Stimulated activated CD4-positive, alpha-beta T cell treated with anti-CD3 and anti-CD28 coated beads, Interleukin-1b, Interleukin-23, amount 100 ng/mL, for 4 hours (primary cell): ENCODE measurements around the gene APOA4.
"Not testable (repeated sequence)": the region's sequence is repeated elsewhere in the genome, so short reads cannot be mapped to it uniquely, and the experiment has no call there.

ENCODE experiments used
- DNase-seq, 2 donors: peaks; one replicate each; pipeline ENCODE4 v3.0.0-alpha.2; 2020; ENCODE audit warnings: low read depth in 2 of 2

Gene APOA4

DNA sequence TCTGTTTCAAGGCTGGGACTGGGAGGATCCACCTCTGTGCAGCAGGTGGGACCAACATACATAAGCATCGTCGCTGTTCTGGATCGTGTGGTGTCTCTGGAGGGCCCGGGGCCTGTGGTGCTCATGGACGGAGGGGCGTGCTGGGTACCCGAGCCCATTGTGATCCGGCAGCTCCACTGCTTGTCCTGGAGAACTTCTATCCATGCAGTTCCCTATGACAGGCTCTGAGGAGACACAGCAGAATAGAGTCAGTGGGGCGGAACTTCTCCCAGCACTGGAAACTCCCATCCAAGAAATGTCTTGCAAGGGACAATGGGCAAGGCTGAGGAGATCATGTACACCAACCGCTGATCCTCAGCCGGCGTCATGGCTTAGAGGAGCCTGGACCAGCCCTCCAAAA lies 26.0 kb upstream of the APOA4 start:
- DNase-seq, result no peak

- DNase-seq, result no peak
Measured at GRCh38 chr11:116847612-116848011, 24.5 kb upstream of the APOA4 start.

GRCh38 chr11:116844722-116845121 lies 21.6 kb upstream of the APOA4 start:
- no peak for DNase-seq

DNA sequence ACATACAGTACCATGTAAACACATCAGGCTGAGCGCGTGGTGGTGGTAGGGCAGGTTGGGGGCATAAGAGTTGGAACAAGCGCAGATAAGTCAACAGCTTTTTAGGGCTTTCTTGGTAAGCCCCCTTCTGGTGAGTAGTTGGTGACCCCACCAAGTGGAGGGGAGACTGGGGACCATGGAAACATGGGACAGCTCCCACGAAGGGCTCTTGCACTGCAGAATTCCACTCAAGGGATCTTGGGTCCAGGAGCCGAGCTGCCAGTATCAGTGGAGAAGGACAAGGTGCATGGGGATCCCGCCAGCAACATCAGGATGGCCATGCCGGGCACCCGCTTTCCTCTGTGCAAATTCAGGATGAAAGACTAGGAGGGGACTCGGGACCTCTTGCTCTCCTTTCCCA lies 20.6 kb upstream of the APOA4 start:
- DNase-seq, result no peak

GRCh38 chr11:116842909-116843308 lies 19.8 kb upstream of the APOA4 start:
- no peak for DNase-seq

- no peak for DNase-seq
Measured at GRCh38 chr11:116842117-116842516, 19.0 kb upstream of the APOA4 start.

DNA sequence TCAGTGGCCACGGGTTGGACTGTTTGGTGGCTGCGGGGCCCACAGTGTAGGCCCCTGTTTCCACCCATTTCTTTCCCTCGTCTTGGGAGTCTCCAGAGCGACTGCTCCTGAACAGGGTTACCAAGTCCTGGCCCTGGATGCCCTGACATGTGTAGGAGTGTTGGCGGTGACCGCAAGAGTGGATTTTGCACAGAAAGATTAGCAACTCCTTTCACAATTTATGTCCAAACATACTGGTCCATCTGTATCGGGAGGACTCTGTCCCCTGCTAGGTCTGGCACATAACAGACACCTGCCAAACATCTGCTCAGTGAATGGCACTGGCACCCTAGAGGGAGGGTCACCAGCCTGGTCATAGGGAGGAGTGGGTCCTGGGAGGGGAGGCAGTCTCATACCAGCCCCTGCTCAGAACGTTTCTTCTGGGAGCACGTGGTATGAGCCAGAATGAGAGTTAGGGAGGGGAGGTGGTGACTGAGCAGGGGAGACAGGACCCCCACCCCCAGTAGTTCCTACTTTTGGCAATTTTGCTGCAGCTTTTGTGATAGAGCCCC lies 17.7 kb upstream of the APOA4 start:
- no peak for DNase-seq

DNA sequence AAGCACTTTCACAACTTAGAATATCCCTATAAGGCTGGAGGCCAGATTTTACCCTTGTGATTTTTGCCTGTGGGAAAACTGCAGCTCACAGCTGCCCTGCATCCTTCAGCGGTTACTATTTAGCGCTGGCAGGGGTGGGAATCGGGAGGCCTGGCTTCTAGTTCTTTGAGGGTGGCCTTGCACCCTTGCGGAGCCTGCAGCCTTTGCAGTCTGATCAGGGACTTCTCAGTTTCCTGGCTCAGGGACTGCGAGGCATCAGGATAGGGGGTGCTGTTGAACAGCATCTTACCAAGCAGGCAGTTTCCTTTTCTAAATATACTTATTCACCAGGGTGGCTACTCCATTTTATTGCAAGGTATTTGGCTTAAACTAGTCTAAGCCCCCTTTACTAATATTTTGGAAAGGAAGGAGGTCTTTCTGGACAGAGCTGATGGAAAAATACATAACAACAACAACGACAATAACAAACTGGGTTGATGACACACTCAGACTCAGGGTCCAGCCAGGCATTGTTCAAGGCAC lies 17.2 kb upstream of the APOA4 start:
- DNase-seq, result no peak

DNA sequence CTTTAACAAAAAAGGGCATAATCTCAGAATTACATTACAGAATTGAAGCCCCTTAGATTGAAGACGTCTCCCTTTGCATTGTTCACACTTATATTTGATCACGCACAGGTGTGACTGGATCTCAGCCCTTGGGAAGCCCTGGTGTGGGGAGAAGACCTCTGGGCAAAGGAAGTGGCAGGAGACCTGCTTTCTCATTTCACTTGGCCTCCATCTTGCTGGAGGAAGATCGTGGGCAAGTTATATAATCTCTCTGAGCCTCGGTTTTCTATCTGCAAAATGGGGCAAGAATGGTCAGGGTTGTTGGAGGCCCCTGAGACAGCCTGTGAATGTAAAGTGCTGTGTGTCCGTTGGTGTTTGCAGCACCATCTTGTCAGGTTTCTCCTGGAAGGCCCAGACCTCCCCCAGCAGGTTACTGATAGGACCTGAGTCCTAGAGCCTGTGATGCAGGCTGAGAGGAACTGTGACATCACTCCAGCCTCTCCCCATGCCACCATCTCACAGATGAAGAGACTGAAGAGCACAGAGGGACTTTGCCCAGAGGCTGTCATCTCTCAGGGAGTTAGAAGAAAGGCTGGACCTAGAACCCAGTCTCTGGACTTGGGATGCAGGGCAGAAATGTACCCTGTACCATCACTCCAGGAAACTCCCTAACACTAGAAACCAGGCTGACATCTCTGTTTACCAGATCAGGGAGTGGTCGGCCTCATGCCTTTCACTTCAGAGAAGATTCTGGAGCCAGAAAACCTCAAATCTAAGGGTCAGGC lies 15.4 kb upstream of the APOA4 start:
- DNase-seq, result no peak

DNA sequence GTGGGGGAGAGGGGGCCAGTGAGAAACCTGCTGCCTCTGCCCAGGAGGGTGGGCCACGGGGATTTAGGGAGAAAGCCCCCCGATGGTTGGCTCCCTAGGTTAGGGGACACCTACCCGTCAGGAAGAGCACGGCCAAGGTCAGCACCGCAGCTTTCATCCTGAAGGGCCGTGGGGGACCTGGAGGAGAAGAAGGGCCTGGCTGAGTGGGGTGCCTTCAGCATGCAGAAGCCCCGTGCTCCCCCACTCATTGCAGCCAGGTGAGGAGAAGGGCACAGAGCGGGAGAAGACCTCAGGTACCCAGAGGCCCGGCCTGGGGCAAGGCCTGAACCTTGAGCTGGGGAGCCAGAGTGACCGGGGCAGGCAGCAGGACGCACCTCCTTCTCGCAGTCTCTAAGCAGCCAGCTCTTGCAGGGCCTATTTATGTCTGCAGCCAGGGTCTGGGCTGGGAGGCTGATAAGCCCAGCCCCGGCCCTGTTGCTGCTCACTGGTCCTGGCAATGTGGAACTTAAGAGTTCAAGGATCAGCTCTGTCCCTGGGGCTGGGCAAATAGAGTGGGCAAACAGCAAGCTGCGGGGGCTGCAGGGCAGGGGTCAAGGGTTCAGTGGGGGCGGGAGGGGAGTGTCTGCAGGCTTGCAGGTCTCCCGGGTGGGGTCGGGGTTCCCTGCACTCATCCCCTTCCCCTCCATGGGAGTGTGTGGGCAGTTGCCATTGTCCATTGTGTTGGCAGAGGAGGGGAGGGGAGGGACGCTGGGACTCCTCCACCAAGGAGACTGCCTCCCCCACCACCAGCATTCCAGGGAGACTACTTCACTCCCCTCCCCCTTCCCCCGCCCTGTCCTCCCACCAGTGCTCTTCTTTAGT lies 14.4 kb upstream of the APOA4 start, which contains the start of gene APOA1:
Gene APOA1, minus strand, starts transcription at position 392 of the 861 bp plus-strand sequence. Its CDS starts 235 bp downstream, at position 157.
- DNase-seq, result no peak

DNA sequence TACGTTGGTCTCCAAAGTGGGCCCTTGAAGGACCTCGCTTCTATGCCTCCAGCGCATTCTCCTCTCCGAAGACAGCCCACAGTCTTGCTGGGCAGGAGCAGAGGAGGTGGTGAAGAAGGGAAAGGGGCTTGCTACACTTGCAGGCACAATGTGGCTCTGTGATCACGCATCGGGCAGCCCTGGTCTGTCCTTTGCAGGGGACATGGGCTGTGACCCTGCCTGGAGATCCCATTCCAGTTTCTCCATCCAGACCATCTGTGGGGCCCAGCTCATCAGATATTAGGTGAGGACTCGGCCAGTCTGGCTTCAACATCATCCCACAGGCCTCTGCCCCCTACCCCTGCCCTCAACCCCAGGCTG lies 13.5 kb upstream of the APOA4 start:
- no peak for DNase-seq

- peak; percentile 63 to 68 for DNase-seq
Measured at GRCh38 chr11:116835791-116836631, 12.9 kb upstream of the APOA4 start.

DNA sequence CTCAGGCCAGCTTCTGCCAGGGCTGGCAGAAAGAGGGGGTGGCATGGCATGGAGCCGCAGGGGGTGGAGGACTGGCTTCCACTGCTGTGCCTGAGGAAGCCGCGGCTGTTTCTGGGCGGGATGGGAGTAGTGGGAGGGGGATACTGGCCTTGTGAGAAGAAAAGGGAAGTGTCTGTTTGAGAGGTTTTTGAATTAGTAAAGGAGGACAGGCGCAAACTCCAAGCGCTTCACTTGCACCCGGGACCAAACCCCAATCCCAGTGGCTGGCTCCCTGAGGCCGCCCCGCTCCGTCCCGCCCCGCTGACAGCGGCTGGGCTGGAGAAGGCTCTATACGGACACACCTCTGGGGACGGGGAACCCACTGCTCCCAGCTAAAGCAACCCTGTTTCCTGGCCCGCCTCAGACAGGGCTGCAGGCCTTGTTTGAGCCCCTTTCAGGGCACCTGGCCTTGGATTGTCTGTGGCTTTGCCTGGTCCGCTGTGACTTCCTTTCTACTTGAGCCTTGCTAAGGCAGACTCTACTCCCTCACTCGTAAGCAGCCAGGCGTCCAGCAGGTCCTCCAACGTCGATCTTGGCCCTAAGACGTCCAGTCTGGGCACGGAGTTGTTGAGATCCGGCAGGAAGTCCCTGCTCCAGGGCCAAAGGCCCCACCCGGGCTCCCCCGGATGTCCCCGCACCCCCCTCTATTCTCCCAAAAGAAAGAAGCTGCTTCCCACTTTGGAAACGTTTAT lies 12.1 kb upstream of the APOA4 start:
- DNase-seq, result no peak

GRCh38 chr11:116834535-116835041 lies 11.5 kb upstream of the APOA4 start:
- DNase-seq, result not testable (repeated sequence)

DNA sequence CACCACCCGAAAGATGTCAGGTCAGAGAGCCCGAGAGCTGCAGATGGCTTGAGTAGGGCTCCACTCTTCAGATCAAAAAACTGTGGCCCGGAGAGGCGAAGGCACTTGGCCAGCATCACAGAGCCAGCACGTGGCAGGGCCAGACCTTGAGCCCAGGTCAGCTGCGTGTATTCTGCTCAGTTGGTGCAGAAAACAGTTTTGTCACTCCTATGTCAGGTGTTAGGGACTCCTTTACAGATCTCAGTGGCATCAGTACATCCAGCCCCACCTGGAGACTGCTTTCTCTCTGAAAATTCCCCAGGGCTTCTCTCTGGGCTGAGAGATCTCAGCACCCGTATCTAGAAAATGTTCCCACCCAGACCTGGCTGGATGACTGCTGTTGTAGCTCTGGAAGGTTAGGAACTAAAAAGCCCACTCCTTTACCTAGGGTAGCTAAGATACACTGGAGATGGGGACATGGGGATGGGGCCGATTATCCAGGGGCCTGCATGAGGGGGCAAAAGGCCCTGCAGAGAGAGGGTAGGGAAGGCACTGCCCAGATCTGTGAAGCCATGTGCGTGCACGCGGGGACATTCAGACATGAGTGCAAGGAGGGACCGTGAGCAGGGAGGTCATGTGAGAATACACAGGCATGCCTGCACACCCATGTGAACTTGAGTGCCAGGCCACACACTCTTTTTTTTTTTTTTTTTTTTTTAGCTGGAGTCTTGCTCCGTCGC lies 10.9 kb upstream of the APOA4 start:
- DNase-seq, result no peak

DNA sequence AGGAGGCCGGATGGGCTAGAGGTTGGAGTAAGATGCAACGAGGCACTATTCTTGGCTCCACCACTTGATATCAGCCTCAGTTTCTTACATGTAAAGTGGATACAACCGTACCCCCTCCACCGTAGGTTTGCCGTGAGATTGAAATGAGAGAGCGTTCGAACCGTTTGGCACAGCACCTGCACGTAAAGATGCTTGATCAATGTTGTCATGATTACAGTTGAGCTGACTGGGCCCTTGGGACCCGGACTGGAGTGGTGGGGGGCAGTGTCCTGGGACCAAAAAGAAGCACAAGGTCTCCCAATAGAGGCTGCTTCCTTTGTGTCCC lies 10.3 kb upstream of the APOA4 start:
- DNase-seq, result no peak

DNA sequence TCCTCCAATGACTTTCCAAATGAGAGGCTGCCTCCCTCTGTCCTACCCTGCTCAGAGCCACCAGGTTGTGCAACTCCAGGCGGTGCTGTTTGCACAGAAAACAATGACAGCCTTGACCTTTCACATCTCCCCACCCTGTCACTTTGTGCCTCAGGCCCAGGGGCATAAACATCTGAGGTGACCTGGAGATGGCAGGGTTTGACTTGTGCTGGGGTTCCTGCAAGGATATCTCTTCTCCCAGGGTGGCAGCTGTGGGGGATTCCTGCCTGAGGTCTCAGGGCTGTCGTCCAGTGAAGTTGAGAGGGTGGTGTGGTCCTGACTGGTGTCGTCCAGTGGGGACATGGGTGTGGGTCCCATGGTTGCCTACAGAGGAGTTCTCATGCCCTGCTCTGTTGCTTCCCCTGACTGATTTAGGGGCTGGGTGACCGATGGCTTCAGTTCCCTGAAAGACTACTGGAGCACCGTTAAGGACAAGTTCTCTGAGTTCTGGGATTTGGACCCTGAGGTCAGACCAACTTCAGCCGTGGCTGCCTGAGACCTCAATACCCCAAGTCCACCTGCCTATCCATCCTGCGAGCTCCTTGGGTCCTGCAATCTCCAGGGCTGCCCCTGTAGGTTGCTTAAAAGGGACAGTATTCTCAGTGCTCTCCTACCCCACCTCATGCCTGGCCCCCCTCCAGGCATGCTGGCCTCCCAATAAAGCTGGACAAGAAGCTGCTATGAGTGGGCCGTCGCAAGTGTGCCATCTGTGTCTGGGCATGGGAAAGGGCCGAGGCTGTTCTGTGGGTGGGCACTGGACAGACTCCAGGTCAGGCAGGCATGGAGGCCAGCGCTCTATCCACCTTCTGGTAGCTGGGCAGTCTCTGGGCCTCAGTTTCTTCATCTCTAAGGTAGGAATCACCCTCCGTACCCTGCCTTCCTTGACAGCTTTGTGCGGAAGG lies 9.5 kb upstream of the APOA4 start:
- DNase-seq, result no peak

DNA sequence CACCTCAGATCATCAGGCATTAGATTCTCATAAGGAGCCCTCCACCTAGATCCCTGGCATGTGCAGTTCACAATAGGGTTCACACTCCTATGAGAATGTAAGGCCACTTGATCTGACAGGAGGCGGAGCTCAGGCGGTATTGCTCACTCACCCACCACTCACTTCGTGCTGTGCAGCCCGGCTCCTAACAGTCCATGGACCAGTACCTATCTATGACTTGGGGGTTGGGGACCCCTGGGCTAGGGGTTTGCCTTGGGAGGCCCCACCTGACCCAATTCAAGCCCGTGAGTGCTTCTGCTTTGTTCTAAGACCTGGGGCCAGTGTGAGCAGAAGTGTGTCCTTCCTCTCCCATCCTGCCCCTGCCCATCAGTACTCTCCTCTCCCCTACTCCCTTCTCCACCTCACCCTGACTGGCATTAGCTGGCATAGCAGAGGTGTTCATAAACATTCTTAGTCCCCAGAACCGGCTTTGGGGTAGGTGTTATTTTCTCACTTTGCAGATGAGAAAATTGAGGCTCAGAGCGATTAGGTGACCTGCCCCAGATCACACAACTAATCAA lies 8.8 kb upstream of the APOA4 start:
- DNase-seq, result no peak
